Small intestine (tissue), 7 donors: ENCODE results near the gene PHKB. TPM values are rescaled to one million over a fixed set of nuclear protein-coding genes. Genes with fewer than 3 reads are reported as not detected.

Source experiments
- DNase-seq, 2 donors: peaks; one replicate each; pipeline versions ENCODE4 v3.0.0 to v3.0.0-alpha.2; 2013
- FAIRE-seq: peaks from 2 replicates; lab custom pipeline; 2012; peaks lifted over from hg19 to GRCh38; lab: Jason Lieb, UNC
- H3K27ac ChIP-seq, 3 donors: one replicate each; pipeline ENCODE4 v1.5.1; 2013; ENCODE audit warnings: low read length in 2 of 3, mild to moderate bottlenecking in 2 of 3, control low read depth in 1 of 3, inconsistent platforms in 1 of 3, low read depth in 1 of 3, moderate library complexity in 1 of 3
- H3K27me3 ChIP-seq, 3 donors: one replicate each; pipeline ENCODE4 v1.6.1; 2013; ENCODE audit warnings: low read length in 3 of 3, inconsistent platforms in 1 of 3; ENCODE audit not compliant: control insufficient read depth in 3 of 3, insufficient read depth in 3 of 3
- H3K36me3 ChIP-seq, 3 donors: one replicate each; pipeline ENCODE4 v1.6.1; 2013; ENCODE audit warnings: low read length in 3 of 3, inconsistent platforms in 1 of 3, low read depth in 1 of 3, mild to moderate bottlenecking in 1 of 3, moderate library complexity in 1 of 3; ENCODE audit not compliant: control insufficient read depth in 3 of 3, insufficient read depth in 2 of 3
- H3K4me1 ChIP-seq, 3 donors: one replicate each; pipeline ENCODE4 v1.6.1; 2013; ENCODE audit warnings: low read length in 2 of 3, inconsistent platforms in 1 of 3, low read depth in 1 of 3, mild to moderate bottlenecking in 1 of 3, moderate library complexity in 1 of 3; ENCODE audit not compliant: control insufficient read depth in 3 of 3, insufficient read depth in 2 of 3
- H3K4me3 ChIP-seq, 3 donors: one replicate each; pipeline ENCODE4 v1.5.1; 2013; ENCODE audit warnings: low read length in 3 of 3, control low read depth in 1 of 3, inconsistent platforms in 1 of 3, low read depth in 1 of 3, mild to moderate bottlenecking in 1 of 3, moderate library complexity in 1 of 3
- H3K9me3 ChIP-seq, 2 donors: one replicate each; pipeline ENCODE4 v1.6.1; 2013; ENCODE audit warnings: low read depth in 1 of 2, low read length in 1 of 2; ENCODE audit not compliant: control insufficient read depth in 2 of 2, insufficient read depth in 1 of 2
- WGBS, 3 donors: extraction: QIAGEN DNeasy Blood & Tissue Kit; methylation state at CpG; one replicate each; pipeline ENCODE4 v1.1.7; 2013; 5-methylcytosine and 5-hydroxymethylcytosine counted together
- polyA plus RNA-seq, 4 donors: library from polyadenylated mRNA; stranded (reverse) in 3 of 4; unstranded in 1 of 4; fragments of 200-250 nt in 3 of 4; fragments of 120-200 nt in 1 of 4; gene quantifications; one replicate each; pipeline versions ENCODE4 v1.2.1 to v1.2.3, GENCODE V29; 2013
- donor health status: healthy with polysubstance abuse.
- donor health status: control.
- donor health status: control.
- donor health status: Bipolar disorder and iron deficiency.
- donor health status: healthy.

PHKB gene
- polyA plus RNA-seq, 4 donors = 27.0 to 69.3 (median 37.0) TPM

DNA sequence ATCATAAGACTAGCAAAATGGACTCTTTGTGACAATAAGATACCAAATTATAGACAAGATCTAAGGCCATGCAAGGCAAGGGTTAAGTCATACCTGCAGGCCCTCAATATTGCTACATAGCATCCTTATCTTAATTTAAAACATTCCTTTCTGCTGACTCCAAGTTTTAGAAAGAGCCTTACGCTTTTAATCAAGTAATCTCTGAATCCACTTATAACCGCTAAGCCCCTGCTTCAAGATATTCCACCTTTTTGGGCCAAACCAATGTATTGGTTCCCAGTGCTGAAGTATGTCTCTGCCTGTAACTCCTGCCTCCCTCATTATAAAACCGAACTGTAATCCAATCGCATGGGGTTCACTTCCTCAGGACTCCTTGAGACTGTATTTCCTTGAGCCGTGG is 255.4 kb downstream of the PHKB start:
- no peaks in the 10 kb centered on the region for H3K4me1 ChIP-seq
- H3K27ac ChIP-seq = no peak overlapping the region
- H3K27me3 ChIP-seq = no peaks in the 10 kb centered on the region
- H3K4me3 ChIP-seq = no peak overlapping the region
- H3K36me3 ChIP-seq = no peaks in the 10 kb centered on the region
- FAIRE-seq (no peak), DNase-seq (no peak)
- 70 to 84% (median 76%) methylated on average over 5 of the region's 5 CpGs for WGBS, 3 donors
- H3K9me3 ChIP-seq = no peaks in the 10 kb centered on the region

DNA sequence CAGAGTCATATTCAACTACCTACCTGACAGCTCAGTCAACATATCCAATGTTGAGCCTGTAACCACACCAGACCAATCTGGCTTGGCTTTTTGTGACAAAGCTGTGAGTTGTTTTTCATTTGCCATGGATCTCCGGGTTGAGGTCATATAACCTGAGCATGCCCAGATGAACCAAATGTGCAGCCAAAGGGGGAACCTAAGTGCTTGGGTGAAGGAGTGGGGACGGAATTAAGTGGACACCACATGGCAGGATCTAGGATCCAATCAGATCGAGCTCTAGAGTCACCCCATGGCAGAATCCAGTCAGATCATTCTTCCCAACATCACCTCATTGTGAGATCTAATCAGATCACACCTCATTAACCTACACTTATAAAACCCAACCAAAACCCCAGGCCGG is 258.6 kb downstream of the PHKB start:
- Histone ChIP-seq H3K36me3 (no peaks in the 10 kb centered on the region), H3K27ac (no peak overlapping the region), H3K4me3 (no peak overlapping the region), H3K4me1 (no peaks in the 10 kb centered on the region), H3K9me3 (no peaks in the 10 kb centered on the region), H3K27me3 (no peaks in the 10 kb centered on the region)
- FAIRE-seq (no peak), DNase-seq (no peak)
- WGBS, 3 donors = 79 to 87% (median 83%) methylated on average over 4 of the region's 4 CpGs

DNA sequence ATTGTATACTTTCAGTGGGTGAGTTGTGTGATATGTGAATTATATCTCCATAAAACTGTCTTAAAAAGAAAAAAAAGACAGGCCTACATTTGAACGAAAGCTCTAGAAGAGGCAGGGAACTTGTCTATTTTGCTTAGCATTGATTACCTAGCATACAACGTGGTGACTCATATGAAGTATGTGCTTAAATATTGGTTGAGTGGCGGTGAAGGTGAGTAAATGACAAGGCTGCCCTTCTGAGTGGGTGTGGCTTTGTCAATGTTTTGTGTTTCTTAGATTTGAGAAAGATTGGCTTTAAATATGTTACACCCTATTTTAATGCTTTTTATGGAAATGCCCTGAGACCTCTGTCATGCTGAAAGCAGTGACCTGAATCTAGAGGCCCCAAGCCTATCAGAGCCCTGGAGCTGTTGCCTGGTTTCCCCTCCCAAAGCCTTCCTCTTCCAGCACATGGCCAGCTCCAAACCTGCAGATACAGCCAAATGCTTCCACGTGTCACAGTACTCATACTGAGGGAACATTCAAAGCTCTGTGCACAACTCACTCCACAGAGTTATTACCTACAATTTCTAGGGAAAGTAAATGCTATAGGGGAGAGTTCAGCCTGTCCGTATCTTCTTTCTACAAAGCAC is 260.0 kb downstream of the PHKB start:
- DNase-seq (no peak), FAIRE-seq (no peak)
- WGBS, 3 donors = 55 to 76% (median 68%) methylated on average over 5 of the region's 5 CpGs
- Histone ChIP-seq H3K27ac (no peak overlapping the region), H3K4me1 (no peaks in the 10 kb centered on the region), H3K27me3 (no peaks in the 10 kb centered on the region), H3K4me3 (no peak overlapping the region), H3K36me3 (no peaks in the 10 kb centered on the region), H3K9me3 (no peaks in the 10 kb centered on the region)

DNA sequence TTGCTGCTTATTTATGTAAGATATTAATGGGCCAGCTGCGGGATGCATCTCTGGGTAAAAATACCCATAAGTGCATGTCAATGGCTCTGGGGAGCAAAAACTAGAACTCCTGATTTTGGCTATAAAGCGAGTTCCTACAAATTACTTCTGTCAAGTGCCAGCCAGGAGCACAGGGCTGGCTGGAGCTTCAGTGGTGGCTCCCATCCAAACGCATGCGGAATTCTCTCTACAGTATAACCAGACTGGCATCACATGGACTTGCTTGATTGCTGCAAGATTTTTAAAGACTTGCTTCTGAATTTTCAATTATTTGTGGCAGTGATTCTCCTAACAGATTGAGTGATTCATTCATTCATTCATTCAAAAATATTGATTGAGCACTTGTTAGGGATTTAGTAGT is 260.9 kb downstream of the PHKB start:
- 90 to 94% (median 93%) methylated on average over 4 of the region's 4 CpGs for WGBS, 3 donors
- Histone ChIP-seq H3K4me1 (no peaks in the 10 kb centered on the region), H3K27me3 (no peaks in the 10 kb centered on the region), H3K27ac (no peak overlapping the region), H3K36me3 (no peaks in the 10 kb centered on the region), H3K9me3 (no peaks in the 10 kb centered on the region), H3K4me3 (no peak overlapping the region)
- DNase-seq (no peak), FAIRE-seq (no peak)

DNA sequence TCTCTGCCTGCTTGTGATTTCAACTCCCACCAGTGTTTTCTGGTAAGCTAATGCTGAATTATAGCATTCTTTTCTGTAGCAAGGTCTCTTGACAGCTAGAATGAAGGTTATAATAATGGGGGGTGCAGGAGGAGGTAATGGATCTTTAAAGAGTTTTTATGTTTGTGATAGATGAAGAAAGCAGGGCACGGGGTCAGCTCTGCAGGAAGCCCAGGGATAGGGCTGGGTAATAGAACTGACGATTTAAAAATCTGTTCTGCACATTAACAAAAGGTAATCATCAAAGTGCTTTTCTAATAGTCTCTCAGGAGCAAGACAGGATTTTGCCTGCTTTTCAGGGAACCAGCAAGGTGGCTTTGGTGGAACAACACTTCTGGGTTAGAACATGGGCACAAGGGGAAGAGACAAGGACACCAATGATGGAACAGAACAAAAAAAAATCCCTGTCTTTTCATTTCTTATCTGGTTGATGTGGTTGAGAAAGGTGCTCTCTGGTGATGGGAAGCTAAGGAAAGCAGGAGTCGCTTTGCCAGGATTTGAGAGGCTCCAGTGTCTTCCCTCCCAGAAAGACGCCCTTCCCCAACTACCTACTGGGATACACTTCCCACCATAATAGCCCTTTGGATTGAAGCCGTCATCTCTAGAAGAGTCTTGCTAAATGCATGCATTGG is 263.1 kb downstream of the PHKB start:
- Histone ChIP-seq H3K4me1 (no peaks in the 10 kb centered on the region), H3K27me3 (no peaks in the 10 kb centered on the region), H3K27ac (no peak overlapping the region), H3K36me3 (no peaks in the 10 kb centered on the region), H3K4me3 (no peak overlapping the region), H3K9me3 (no peaks in the 10 kb centered on the region)
- DNase-seq = no peak
- no peak for FAIRE-seq
- 78 to 88% (median 80%) methylated on average over 5 of the region's 5 CpGs for WGBS, 3 donors

DNA sequence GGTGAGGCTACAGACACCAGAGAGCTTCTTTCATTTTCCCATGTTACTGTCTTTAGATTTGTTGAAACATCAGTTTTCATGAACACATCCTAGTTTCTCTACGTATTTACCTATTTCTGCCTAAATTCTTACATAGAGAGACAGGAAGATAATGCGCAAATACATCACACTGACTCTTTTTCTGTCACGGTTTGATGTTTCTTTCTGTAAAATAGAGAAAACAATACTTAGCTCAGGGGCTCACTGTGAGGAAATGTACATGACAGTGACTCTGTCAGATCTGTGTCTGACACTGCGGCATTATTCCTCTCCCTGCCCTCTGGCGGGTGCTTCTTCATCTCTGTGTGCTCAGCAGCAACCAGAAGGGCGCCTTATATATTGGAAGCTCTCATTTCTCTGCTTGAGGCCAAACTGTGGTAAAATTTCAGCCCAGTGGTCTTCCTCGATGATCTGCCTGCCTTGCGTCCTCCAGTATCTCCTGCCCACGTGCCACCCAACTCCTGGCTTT is 264.1 kb downstream of the PHKB start:
- 83 to 87% (median 86%) methylated on average over 9 of the region's 9 CpGs for WGBS, 3 donors
- DNase-seq = no peak
- no peaks in the 10 kb centered on the region for H3K9me3 ChIP-seq
- H3K27ac ChIP-seq = no peak overlapping the region
- H3K4me3 ChIP-seq = no peak overlapping the region
- no peaks in the 10 kb centered on the region for H3K36me3 ChIP-seq
- no peaks in the 10 kb centered on the region for H3K4me1 ChIP-seq
- FAIRE-seq = no peak
- no peaks in the 10 kb centered on the region for H3K27me3 ChIP-seq

DNA sequence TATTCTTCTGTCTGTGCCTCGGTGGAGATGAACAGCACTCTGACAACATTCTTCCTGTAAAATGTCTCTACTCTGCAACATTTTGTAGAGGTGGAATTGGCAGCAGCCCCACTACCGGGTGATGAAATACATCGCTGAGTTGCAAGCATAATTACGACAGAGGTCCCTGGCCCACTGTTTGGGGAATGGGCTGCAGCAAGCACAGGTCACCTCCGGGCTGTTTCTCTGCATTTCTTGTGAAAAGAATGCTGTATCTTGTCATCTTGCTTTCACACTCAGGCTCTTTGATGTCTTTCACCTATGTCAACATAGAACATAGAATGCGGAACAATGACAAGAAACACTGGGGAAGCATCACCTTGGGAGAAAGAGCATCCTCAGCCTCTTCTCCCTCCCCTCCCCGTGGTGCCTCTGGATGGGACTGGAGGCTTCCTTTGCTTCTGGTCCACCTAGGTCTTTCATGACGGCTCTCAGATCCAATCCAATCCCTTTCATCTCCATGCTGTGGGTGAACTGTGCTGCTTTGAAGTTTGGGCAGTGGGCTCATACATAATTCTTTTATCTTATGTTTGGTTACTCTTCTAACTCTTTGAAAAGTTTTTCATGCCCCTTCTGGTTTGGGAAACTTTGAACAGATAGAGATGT is 265.0 kb downstream of the PHKB start:
- Histone ChIP-seq H3K27ac (no peak overlapping the region), H3K4me1 (no peaks in the 10 kb centered on the region), H3K36me3 (no peaks in the 10 kb centered on the region), H3K4me3 (no peak overlapping the region), H3K9me3 (no peaks in the 10 kb centered on the region), H3K27me3 (no peaks in the 10 kb centered on the region)
- DNase-seq (no peak), FAIRE-seq (no peak)
- 60 to 72% (median 63%) methylated on average over 8 of the region's 8 CpGs for WGBS, 3 donors

DNA sequence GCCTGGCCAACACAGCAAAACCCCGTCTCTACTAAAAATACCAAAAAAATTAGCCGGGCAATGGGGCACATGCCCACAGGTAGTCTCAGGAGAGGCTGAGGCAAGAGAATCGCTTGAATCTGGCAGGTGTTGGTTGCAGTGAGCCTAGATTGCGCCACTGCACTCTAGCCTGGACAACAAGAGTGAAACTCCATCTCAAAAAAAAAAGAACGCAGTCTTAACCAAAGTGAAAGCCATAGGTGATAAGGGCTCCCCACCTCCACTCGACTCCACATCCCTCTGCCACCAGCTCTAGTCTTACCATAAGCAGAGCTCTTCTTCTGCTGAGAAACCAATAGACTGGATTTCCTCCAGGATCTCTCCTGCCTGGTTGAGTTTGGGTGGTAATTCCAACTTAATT is 266.0 kb downstream of the PHKB start:
- Histone ChIP-seq H3K4me1 (no peaks in the 10 kb centered on the region), H3K36me3 (no peaks in the 10 kb centered on the region), H3K9me3 (no peaks in the 10 kb centered on the region), H3K27me3 (no peaks in the 10 kb centered on the region), H3K27ac (no peak overlapping the region), H3K4me3 (no peak overlapping the region)
- FAIRE-seq = no peak
- no peak for DNase-seq
- WGBS, 3 donors = 82 to 89% (median 87%) methylated on average over 6 of the region's 6 CpGs
